DMS 273 treated with DMSO at 0.1 percent for 48 hours (cell line): ENCODE data around the gene ARRDC5.
"Not testable (repeated sequence)": the region's sequence is repeated elsewhere in the genome, so short reads cannot be mapped to it uniquely, and the experiment has no call there.

Experiments used
- DNase-seq: peaks from one replicate; lab custom pipeline; 2025; lab: John Stamatoyannopoulos, UW

Gene ARRDC5

DNA sequence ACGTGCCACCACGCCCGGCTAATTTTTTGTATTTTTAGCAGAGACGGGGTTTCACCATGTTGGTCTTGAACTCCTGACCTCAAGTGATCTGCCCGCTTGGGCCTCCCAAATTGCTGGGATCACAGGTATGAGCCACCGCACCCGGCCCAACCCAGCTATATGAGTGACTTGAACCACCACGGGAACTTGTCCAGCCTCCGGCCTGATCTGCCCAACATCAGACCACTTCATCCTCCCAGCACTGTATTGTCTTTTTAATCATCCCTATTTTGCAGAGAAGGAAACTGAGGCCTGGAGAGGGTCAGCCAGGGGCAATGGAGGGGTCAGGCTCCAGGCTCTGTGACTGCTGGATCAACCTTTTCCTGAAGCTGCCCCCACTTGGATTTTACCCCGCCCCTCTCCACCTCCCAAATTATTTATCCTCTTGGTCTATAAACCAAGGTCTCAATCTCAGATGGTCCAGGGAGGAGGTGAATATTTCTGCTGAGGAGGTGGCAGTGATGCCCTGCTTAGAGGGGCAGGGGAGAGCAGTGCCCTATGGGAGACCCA lies 34.3 kb downstream of the ARRDC5 start:
- no peak for DNase-seq

GRCh38 chr19:4867534-4868285 lies 35.0 kb downstream of the ARRDC5 start, which contains the start of gene PLIN3:
TSS of gene PLIN3 (minus strand) at chr19:4867667. CDS start at chr19:4861394, 6,273 bp downstream.
- DNase-seq = peak; percentile 80

DNA sequence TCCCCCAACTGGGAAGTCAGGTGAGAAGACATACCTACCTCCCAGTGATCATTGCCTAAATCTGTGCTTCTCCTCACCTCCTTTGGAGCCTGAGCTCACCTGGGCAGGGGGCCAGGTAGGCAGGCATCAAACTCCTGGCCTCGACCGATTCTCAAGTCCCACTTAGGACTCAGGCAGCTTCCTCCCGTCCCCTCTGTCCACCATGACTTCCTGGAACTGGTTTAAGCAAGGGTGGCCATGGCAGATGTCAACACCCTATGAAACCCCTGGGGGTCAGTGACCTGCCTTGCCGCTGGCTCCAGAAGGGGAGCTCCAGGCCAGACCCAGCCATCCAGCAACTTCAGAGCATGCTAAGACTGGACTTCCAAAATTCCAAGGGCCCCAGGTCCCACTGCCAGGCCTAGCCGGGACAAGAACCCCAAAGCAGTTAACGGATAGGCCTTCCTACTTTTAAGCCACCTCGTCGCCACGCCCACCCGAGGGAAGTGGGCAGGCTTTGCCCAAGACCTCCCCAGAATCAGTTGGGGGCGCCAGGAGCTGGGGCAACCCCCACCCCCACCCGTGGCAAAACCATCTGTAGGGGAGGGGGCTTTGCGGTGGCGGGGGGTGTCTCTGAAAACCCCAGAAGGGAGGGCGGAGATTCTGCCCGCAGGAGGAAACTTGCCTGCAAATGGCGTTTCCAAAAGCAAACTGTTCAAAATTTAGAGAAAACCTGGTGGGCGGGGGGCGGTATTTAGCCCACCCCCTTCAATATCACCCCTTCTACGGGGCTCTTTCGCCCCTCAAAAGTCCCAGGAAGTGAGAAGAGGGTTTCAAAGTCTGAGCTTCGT lies 35.9 kb downstream of the ARRDC5 start:
- DNase-seq = no peak

GRCh38 chr19:4861147-4861546 lies 41.5 kb downstream of the ARRDC5 start:
- no peak for DNase-seq

- DNase-seq = no peak
These were observed 43.0 kb downstream of the ARRDC5 start for GRCh38 chr19:4859697-4860096.

GRCh38 chr19:4856468-4856867 lies 46.2 kb downstream of the ARRDC5 start:
- not testable (repeated sequence) for DNase-seq

- DNase-seq = not testable (repeated sequence)
These were observed 49.2 kb downstream of the ARRDC5 start for GRCh38 chr19:4853506-4853905.

DNA sequence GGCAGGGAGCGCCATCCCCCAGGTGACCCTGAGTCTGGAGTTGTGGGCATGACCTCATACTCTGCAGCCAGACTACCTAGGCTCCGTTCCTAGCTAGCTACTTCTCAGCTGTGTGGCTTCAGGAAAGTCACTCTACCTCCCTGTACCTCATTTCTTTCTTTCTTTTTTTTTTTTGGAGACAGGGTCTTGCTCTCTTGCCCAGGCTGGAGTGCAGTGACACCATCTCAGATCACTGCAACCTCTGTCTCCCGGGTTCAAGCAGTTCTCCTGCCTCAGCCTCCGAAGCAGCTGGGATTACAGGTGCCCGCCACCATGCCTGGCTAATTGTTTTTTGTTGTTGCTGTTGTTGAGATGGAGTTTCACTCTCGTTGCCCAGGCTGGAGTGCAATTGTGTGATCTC lies 50.2 kb downstream of the ARRDC5 start:
- no peak for DNase-seq

DNA sequence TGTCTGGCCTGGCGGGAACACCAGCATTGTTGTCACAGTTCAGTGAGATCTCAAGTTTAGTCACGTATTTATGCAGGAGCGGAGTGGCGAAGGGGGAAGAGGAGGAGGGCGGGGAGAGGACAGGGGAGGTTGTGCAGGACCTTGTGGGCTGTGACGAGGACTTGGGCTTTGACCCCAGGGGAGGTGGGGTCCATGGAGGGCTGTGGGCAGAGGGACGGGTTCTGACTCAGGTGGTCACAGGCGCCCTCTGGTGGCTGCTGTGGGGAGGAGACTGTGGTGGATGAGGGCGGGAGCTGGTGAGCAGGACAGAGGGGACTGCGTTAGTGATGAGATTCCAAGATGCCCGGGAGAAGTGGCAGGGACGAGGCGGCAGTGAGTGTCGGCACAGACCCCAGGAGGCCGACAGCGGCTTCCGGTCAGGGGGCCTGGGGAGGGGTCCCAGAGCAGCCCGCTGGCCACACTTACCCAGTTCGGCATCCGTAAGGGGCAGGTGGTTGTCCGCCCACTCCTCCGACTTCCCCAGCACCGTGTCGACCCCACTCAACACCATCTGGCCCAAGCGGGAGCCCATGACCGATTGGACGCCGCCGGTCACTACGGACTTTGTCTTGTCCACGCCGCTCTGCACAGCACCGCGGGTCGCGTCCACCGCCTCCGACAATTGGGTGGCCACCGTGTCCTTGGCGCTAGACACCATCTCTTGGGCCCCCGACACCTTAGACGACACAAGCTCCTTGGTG lies 51.0 kb downstream of the ARRDC5 start:
- DNase-seq = no peak

DNA sequence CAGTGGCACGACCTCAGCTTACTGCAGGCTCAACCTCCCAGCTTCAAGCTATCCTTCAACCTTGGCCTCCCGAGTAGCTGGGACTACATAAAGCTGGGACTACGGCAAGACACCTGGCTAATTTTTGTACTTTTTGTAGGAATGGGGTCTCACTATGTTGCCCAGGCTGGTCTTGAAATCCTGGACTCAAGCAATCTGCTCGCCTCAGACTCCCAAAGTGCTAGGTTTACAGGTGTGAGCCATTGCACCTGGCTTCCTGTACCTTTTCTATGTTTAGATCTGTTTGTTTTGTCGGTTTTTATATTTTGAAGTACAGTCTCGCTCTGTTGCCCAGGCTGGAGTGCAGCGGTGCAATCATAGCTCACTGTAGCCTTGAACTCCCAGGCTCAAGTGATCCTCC lies 53.7 kb downstream of the ARRDC5 start:
- DNase-seq = no peak

DNA sequence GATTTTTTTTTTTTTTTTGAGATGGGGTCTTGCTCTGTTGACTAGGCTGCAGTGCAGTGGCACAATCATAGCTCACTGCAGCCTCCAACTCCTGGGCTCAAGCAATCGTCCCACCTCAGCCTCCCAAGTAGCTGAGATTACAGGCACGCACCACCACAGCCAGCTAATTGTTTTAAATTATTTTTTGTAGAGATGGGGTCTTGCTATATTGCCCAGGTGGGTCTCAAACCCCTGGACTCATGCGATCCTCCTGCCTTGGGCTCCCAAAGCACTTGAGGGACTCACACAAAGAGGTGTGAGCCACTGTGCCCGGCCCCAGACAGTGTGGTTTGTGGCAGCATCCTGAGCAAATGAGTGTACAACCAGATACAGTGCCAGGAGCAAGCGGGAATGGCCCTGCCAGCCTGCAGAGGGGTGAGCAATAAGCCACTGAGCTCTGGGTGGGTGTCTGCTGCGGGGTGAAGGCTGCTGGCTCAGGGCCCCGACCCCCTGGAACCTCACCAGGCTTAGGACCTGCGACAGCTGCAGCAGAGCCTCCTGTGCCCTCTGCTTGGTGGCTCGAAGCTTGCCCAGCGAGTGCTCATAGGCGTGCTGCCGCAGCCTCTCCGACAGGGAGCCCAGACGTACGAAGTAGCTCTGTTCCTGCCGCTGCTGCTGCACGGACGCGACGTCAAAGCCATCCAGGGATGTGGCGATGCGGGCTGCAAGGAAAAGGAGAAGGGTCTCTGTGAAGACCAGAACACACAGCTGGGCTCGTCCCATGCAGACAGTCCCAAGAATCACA lies 55.3 kb downstream of the ARRDC5 start:
- no peak for DNase-seq

GRCh38 chr19:4845975-4846374 lies 56.7 kb downstream of the ARRDC5 start:
- not testable (repeated sequence) for DNase-seq

GRCh38 chr19:4844348-4845179 lies 58.1 kb downstream of the ARRDC5 start:
- DNase-seq = no peak

GRCh38 chr19:4843647-4843965 lies 59.1 kb downstream of the ARRDC5 start:
- DNase-seq = no peak
